ENCODE data around the gene SOX8.

DNA sequence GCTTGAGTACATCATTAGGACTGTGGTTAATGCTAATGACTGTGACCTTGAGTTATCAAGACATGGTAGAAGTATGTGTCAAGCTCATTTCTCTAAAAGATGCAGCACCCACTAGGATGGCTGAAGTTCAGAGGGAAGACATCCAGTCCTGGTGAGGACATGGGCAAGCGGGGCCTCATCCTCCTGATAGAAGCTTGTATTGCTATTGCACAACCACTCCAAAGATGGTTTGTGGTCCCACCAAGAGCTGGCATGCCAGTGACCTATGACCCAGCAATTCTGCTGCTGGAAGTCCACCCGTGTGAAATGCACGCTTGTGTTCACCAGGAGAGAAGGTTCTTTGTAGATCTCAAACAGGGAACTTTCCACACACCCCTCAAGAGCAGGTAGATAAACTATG, 14.2 kb downstream of the SOX8 start:
- TF ChIP-seq CTCF (IDR thresholded peaks at IDR 0.05; ENCODE audit: low read length): no peak
- TF ChIP-seq EZH2 (IDR thresholded peaks at IDR 0.05; ENCODE audit: borderline replicate concordance, low read length): no peak
